Activated CD8-positive, alpha-beta T cell treated with anti-CD3 and anti-CD28 coated beads for 36 hours (primary cell): ENCODE data around the gene MAP2K6. TPM values are rescaled to one million over a fixed set of nuclear protein-coding genes. Genes with fewer than 3 reads are reported as not detected.

Experiments used
- ATAC-seq: fragments of 200-7000 bp; cut with Tn5 transposase; one replicate; pipeline ENCODE4 v1.10.0; 2021; ENCODE audit warnings: mild to moderate bottlenecking, moderate library complexity
- CTCF ChIA-PET: fragments of 350-600 bp; sonication (Branson Sonifier 250); formaldehyde crosslinking; loops from one replicate; lab custom pipeline; 2021; ENCODE audit warnings: antibody characterized with exemption; lab: Charles Lee
- POLR2A ChIA-PET: fragments of 350-600 bp; sonication (Branson Sonifier 250); formaldehyde crosslinking; loops from one replicate; lab custom pipeline; 2021; ENCODE audit warnings: antibody characterized with exemption; lab: Charles Lee
- DNase-seq: peaks from one replicate; pipeline ENCODE4 v3.0.0-alpha.2; 2020
- H3K27ac Mint-ChIP-seq: one replicate; pipeline ENCODE4 v1.8.0; 2021; ENCODE audit warnings: mild to moderate bottlenecking, mixed read lengths
- H3K27me3 Mint-ChIP-seq: one replicate; pipeline ENCODE4 v1.8.0; 2021; ENCODE audit warnings: mixed read lengths
- H3K36me3 Mint-ChIP-seq: one replicate; pipeline ENCODE4 v1.8.0; 2021; ENCODE audit warnings: low read depth, mixed read lengths
- H3K4me1 Mint-ChIP-seq: one replicate; pipeline ENCODE4 v1.8.0; 2021; ENCODE audit warnings: low read depth, mixed read lengths
- H3K4me3 Mint-ChIP-seq: one replicate; pipeline ENCODE4 v1.8.0; 2021; ENCODE audit warnings: mild to moderate bottlenecking, moderate library complexity, mixed read lengths
- H3K9me3 Mint-ChIP-seq: one replicate; pipeline ENCODE4 v1.8.0; 2021; ENCODE audit warnings: mixed read lengths
- CTCF ChIP-seq: fragments of 200-600 bp; IDR thresholded peaks from one replicate; pipeline ENCODE4 v1.8.0; 2022; ENCODE audit warnings: antibody characterized with exemption, mild to moderate bottlenecking
- intact Hi-C: fragments of 100-400 bp; cut with micrococcal nuclease; formaldehyde crosslinking; loops from one replicate; pipeline ENCODE4 v1.10.0; 2022
- total RNA-seq, 2 experiments: library from RNA; stranded (reverse); gene quantifications; one replicate each; pipeline ENCODE4 v1.2.3, GENCODE V29; 2021

Gene MAP2K6
- total RNA-seq, 2 experiments from 2014 or later, result 3.2 to 3.3 TPM

DNA sequence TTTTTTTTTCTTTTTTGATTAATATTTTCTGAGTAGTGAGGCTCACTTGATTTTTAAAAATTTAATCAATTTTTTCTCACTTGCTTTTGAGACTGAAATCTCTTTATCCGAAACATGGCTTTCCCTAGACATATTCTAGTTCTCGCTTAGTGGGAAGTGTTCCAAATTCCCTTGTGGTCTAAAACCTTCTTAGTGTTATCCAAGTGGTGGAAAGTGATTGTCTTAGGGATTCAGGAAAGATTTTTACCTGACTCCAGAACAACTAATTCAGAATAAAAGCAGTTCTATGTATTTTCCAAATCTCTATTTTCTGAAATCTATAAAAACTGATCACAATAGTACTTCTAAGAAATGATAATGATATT is 178.8 kb downstream of the MAP2K6 start:
- DNase-seq (no peak), ATAC-seq (no peak)
- Mint-ChIP-seq H3K4me1 (no peaks in the 10 kb centered on the region), H3K9me3 (no peaks in the 10 kb centered on the region), H3K36me3 (no peaks in the 10 kb centered on the region), H3K27ac (no peak overlapping the region), H3K27me3 (no peaks in the 10 kb centered on the region), H3K4me3 (no peak overlapping the region)
- ChIA-PET POLR2A (no interaction called here), CTCF (interaction anchor here (1.0 kb wide), 1 partner anchor 14 kb away, joined by 5 read pairs; no protein-coding TSS in a partner anchor)
- intact Hi-C loops, result no loop called here
- TF ChIP-seq CTCF, result no peak

DNA sequence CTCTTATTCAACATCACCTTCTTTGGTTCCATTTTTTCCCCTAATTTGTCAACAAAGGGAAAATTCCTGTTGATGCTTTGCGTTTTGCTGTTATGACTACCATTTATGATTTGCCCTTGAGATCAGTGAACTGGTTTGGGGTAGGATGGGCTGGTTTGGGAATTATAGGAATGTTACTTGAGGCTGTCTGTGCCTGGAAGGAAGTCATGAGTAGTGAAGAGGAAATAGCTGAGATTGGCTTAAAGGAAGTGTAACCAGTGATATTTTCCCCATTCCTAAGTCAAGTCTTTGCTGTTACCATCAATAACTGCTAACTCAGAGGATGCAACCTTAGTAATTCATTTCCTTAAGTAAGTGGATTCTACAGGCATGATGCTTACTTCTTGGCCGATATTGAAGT is 179.2 kb downstream of the MAP2K6 start:
- no peaks in the 10 kb centered on the region for H3K36me3 Mint-ChIP-seq
- intact Hi-C loops, result no loop called here
- ChIA-PET POLR2A (no interaction called here), CTCF (interaction anchor here (1.0 kb wide), 1 partner anchor 14 kb away, joined by 5 read pairs; no protein-coding TSS in a partner anchor)
- H3K4me1 Mint-ChIP-seq, result no peaks in the 10 kb centered on the region
- no peaks in the 10 kb centered on the region for H3K9me3 Mint-ChIP-seq
- DNase-seq (no peak), ATAC-seq (no peak)
- no peaks in the 10 kb centered on the region for H3K27me3 Mint-ChIP-seq
- no peak for TF ChIP-seq CTCF
- H3K27ac Mint-ChIP-seq, result no peak overlapping the region
- no peak overlapping the region for H3K4me3 Mint-ChIP-seq

DNA sequence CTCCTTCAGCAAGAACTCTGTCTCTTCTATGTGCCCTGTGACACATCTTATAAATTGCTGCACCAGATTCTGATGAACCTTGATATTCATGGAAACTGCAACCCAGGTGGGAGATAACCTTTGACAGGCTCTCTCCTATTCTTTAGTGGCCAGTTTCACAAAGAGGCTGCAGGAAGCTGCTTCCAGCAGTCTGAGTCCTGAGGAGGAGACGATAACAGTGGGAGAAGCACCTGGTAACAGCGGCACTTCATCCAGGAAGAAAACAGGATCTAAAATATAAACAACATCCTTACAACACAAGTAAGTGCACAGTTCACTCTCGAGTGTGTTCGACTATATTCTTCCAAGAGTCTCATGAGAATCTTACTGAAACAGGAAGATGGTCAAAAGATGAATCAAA is 180.1 kb downstream of the MAP2K6 start:
- Mint-ChIP-seq H3K4me3 (no peak overlapping the region), H3K27me3 (no peaks in the 10 kb centered on the region), H3K27ac (no peak overlapping the region), H3K36me3 (no peaks in the 10 kb centered on the region), H3K4me1 (no peaks in the 10 kb centered on the region), H3K9me3 (no peaks in the 10 kb centered on the region)
- TF ChIP-seq CTCF, result no peak
- CTCF ChIA-PET, result no interaction called here
- DNase-seq (no peak), ATAC-seq (no peak)
- POLR2A ChIA-PET, result interaction anchor here (0.6 kb wide), 1 partner anchor 102 kb away, joined by 4 read pairs; no protein-coding TSS in a partner anchor
- intact Hi-C loops, result no loop called here

DNA sequence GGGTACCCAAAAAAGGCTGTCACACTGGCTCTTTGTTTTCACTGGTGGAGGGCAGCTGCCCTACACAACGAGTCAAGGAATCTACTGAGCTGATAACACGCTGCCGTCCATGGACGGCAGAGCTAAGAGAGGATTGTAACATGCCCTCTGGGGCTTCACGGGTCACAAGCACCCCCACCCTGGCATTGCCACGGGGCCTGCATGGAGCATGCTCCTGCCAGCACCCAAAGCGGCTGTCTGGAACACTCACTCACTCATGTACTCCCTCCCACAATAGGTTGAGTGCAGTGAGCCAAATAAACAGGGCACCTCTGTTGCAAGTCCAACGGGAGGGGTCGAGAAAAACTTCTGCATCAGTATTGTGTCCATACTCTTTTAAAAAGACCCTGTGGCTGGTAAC is 181.6 kb downstream of the MAP2K6 start:
- ATAC-seq (no peak), DNase-seq (no peak)
- Mint-ChIP-seq H3K9me3 (no peaks in the 10 kb centered on the region), H3K27ac (no peak overlapping the region), H3K27me3 (no peaks in the 10 kb centered on the region), H3K4me3 (no peak overlapping the region), H3K4me1 (no peaks in the 10 kb centered on the region), H3K36me3 (no peaks in the 10 kb centered on the region)
- TF ChIP-seq CTCF, result no peak
- intact Hi-C loops, result no loop called here
- CTCF ChIA-PET, result interaction anchor here (2.1 kb wide), 1 partner anchor 14 kb away, joined by 7 read pairs; no protein-coding TSS in a partner anchor
- POLR2A ChIA-PET, result no interaction called here

DNA sequence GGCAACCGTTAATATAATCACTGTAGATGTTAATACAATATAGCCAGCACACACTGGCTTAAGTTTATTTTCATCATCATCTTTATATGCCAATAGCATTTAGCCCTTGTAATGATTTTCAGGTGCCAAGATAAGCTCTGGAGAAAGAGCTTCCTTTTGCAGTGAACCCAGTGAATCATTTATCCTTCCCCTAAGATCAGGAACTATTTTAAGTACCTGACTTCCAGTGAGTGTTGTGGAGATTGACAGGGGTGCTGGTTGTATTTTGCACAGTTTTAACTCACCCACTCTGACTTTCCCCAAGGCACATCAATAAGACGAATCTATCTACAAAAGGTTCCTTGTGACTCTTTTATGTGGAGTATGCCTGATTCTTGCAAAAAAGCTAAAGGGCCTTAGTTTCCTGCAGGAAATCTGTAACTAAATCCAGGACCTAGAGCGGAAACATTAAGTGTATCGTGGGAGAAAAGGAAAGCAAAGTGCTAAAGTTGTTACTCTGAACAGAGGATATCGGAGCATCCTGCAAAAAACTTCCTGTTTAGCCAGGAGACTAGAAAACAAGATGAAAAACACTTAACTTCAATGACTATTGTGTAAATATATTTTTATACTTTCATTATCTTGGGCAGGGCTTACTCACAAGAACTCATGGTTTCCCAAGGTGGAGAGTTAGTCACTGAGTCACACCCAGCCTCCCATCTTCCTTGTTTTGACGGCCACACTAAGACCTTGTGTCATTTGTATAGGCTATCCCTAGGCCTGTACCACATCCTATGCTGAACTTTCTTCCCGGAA is 183.6 kb downstream of the MAP2K6 start:
- DNase-seq (no peak), ATAC-seq (no peak)
- H3K36me3 Mint-ChIP-seq, result no peaks in the 10 kb centered on the region
- H3K4me1 Mint-ChIP-seq, result peaks cover 9% of the 10 kb centered on the region
- intact Hi-C loops, result no loop called here
- no peaks in the 10 kb centered on the region for H3K27me3 Mint-ChIP-seq
- ChIA-PET CTCF (interaction anchor here (1.4 to 2.1 kb wide), 3 partner anchors 9 to 12 kb away, joined by 4 to 9 read pairs (median 7); no protein-coding TSS in a partner anchor), POLR2A (no interaction called here)
- H3K9me3 Mint-ChIP-seq, result no peaks in the 10 kb centered on the region
- no peak overlapping the region for H3K4me3 Mint-ChIP-seq
- H3K27ac Mint-ChIP-seq, result no peak overlapping the region
- TF ChIP-seq CTCF, result no peak
